ENCODE measurements around the gene H6PD. TPM values are rescaled to one million over a fixed set of nuclear protein-coding genes. Genes with fewer than 3 reads are reported as not detected.
A peak's percentile ranks its signal among the peaks of the same experiment; 100 is the strongest.

The H6PD gene
- 14.8 and 31.5 TPM in 2 replicates for total RNA-seq

- DNase-seq (ENCODE audit: low read depth) = peak; percentile 38
These were observed at the start of gene H6PD for GRCh38 chr1:9234223-9235095. Gene H6PD (plus strand): TSS chr1:9234774. CDS start chr1:9244935, 10,161 bp downstream.

GRCh38 chr1:9186082-9186859, 48.3 kb upstream of the H6PD start:
- DNase-seq (ENCODE audit: low read depth) = no peak

GRCh38 chr1:9187004-9187403, 47.6 kb upstream of the H6PD start:
- no peak for DNase-seq (ENCODE audit: low read depth)

- DNase-seq (ENCODE audit: low read depth) = no peak
These were observed 44.3 kb upstream of the H6PD start for GRCh38 chr1:9190234-9190633.

GRCh38 chr1:9191231-9191630, 43.3 kb upstream of the H6PD start:
- no peak for DNase-seq (ENCODE audit: low read depth)

GRCh38 chr1:9192578-9193232, 41.9 kb upstream of the H6PD start:
- DNase-seq (ENCODE audit: low read depth) = no peak

- DNase-seq (ENCODE audit: low read depth) = no peak
These were observed 41.3 kb upstream of the H6PD start for GRCh38 chr1:9193233-9193625.

GRCh38 chr1:9194024-9194423, 40.5 kb upstream of the H6PD start:
- DNase-seq (ENCODE audit: low read depth) = no peak

GRCh38 chr1:9195651-9196050, 38.9 kb upstream of the H6PD start:
- DNase-seq (ENCODE audit: low read depth) = no peak

- peak; percentile 45 for DNase-seq (ENCODE audit: low read depth)
These were observed 38.2 kb upstream of the H6PD start for GRCh38 chr1:9196129-9197040.

GRCh38 chr1:9197186-9198099, 37.1 kb upstream of the H6PD start:
- no peak for DNase-seq (ENCODE audit: low read depth)

GRCh38 chr1:9198538-9199361, 35.8 kb upstream of the H6PD start:
- DNase-seq (ENCODE audit: low read depth) = no peak

- peak; percentile 22 for DNase-seq (ENCODE audit: low read depth)
These were observed 34.1 kb upstream of the H6PD start for GRCh38 chr1:9200441-9200840.

- peak; percentile 28 for DNase-seq (ENCODE audit: low read depth)
These were observed 33.0 kb upstream of the H6PD start for GRCh38 chr1:9201401-9202239.

GRCh38 chr1:9202240-9202870, 32.2 kb upstream of the H6PD start:
- no peak for DNase-seq (ENCODE audit: low read depth)

GRCh38 chr1:9203511-9203982, 31.0 kb upstream of the H6PD start:
- DNase-seq (ENCODE audit: low read depth) = no peak

- peak; percentile 36 for DNase-seq (ENCODE audit: low read depth)
These were observed 30.3 kb upstream of the H6PD start for GRCh38 chr1:9204156-9204720.

Data from renal cortical epithelial cell (primary cell).